ENCODE data around the gene TFDP1.

The TFDP1 gene

DNA sequence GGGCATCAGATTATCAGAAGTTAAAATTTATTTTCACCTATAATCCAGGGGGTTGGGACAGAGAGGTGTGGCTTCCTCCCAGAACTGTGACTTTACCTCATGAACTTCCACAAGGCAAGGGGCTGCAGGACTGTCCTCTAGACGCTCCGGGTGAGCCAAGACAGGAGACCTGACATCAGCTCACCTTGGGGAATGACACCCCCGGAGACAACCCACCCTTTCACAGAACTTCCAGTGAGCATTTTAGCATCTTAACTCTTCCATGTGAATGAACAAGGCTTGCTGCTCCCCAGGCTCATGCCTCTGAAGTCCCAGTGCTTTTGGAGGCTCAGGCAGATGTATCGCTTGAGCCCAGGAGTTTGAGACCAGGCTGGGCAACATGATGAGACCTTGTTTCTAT, 29.4 kb upstream of the TFDP1 start:
- TF ChIP-seq CTCF (IDR thresholded peaks at IDR 0.05; ENCODE audit: borderline replicate concordance, control extremely low read depth, extremely low read depth, insufficient read depth, missing control alignments), result no peak
- DNase-seq (ENCODE audit: low spot score), result no peak
- in situ Hi-C loops (cut with MboI; ENCODE audit: low sequenced_read_pairs, unreplicated experiment), result no loop called here

DNA sequence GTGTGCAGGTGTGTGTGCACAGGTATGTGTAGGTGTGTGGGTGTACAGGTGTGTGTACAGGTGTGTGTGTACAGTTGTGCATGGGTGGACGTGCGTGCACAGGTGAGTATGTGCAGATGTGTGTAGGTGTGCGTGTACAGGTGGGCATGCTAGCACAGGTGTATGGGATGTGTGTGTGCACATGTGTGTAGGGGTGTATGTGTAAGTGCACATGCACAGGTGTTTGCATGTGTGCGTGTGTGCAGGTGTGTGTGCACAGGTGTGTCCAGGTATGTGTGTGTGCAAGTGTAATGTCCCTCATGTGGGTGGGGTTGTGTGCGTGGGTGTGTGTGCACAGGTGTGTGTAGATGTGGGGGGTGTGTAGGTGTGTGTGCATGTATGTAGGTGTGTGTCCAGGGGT, 27.5 kb upstream of the TFDP1 start:
- DNase-seq (ENCODE audit: low spot score), result no peak
- no peak for TF ChIP-seq CTCF (IDR thresholded peaks at IDR 0.05; ENCODE audit: borderline replicate concordance, control extremely low read depth, extremely low read depth, insufficient read depth, missing control alignments)
- in situ Hi-C loops (cut with MboI; ENCODE audit: low sequenced_read_pairs, unreplicated experiment), result no loop called here

DNA sequence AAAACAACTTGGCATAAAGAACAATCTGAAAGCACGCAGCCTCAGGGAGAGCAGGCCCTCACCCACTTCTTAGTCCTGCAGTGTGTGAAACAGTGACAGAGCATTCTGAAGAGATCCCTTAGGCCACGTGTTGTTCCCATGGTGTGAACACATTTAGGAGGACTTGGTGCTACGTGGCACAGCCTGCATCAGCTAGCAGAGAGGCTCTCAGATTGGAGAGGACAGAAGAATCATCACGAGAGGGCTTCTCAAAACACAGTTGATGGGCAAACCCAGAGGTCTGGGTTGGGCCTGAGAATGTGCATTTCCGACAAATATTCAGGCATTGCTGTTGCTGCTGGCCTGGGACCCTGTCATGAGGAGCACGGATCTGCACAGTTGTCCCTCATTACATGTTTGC, 26.1 kb upstream of the TFDP1 start:
- TF ChIP-seq CTCF (IDR thresholded peaks at IDR 0.05; ENCODE audit: borderline replicate concordance, control extremely low read depth, extremely low read depth, insufficient read depth, missing control alignments), result no peak
- no peak for DNase-seq (ENCODE audit: low spot score)
- in situ Hi-C loops (cut with MboI; ENCODE audit: low sequenced_read_pairs, unreplicated experiment), result no loop called here

DNA sequence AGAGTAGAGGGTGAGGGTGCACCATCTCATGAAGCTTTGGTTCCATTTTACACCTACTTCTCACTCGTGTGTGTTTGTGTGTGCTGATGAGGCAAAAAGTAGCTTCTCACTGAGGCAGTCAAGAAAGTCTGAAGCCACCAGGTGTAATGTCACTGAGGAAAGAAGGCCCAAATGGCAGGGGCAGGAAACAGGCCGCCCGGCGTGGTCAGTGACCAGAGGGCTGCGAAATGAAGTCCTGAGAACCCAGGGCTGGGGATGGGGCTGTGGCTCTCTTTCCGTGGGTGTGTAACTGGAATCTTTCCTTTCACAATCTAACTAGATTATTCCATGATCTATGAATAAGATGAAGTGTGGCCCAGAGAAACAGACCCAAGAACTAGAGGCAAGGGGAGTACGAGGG, 25.5 kb upstream of the TFDP1 start:
- TF ChIP-seq CTCF (IDR thresholded peaks at IDR 0.05; ENCODE audit: borderline replicate concordance, control extremely low read depth, extremely low read depth, insufficient read depth, missing control alignments), result no peak
- in situ Hi-C loops (cut with MboI; ENCODE audit: low sequenced_read_pairs, unreplicated experiment), result no loop called here
- no peak for DNase-seq (ENCODE audit: low spot score)

DNA sequence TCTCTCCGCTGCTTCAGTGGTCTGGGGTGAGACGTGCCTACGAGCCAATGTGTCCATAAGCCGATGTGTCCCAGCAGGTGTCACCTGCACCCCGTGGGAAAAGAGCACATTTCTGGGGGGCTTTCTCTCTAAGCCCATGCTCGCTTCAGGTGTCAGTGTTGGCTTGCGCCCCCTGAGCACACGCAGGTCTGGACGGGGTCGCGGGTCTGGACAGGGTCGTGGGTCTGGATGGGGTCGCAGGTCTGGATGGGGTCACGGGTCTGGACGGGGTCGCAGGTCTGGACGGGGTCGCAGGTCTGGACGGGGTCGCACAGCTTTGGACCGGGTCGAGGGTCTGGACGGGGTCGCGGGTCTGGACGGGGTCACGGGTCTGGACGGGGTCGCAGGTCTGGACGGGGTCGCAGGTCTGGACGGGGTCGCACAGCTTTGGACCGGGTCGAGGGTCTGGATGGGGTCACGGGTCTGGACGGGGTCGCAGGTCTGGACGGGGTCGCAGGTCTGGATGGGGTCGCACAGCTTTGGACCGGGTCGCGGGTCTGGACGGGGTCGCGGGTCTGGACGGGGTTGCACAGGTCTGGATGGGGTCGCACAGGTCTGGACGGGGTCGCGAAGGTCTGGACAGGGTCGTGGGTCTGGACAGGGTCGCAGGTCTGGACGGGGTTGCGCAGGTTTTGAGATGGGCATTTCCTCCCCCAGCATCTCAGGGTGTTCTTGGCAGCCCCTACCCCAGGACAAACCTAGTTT, 24.5 kb upstream of the TFDP1 start:
- no peak for TF ChIP-seq CTCF (IDR thresholded peaks at IDR 0.05; ENCODE audit: borderline replicate concordance, control extremely low read depth, extremely low read depth, insufficient read depth, missing control alignments)
- in situ Hi-C loops (cut with MboI; ENCODE audit: low sequenced_read_pairs, unreplicated experiment), result no loop called here
- DNase-seq (ENCODE audit: low spot score), result no peak

- TF ChIP-seq CTCF (IDR thresholded peaks at IDR 0.05; ENCODE audit: borderline replicate concordance, control extremely low read depth, extremely low read depth, insufficient read depth, missing control alignments), result no peak
- no peak for DNase-seq (ENCODE audit: low spot score)
- in situ Hi-C loops (cut with MboI; ENCODE audit: low sequenced_read_pairs, unreplicated experiment), result no loop called here
These were observed 23.7 kb upstream of the TFDP1 start for GRCh38 chr13:113560645-113561416.

All from GM13976 (cell line).